NT2/D1 (cell line): ENCODE data around the gene PMM1.

Source experiments
- YY1 ChIP-seq: IDR thresholded peaks from 2 replicates; pipeline ENCODE4 v1.6.1; 2011; ENCODE audit not compliant: insufficient read length, insufficient read depth
- ZNF274 ChIP-seq: IDR thresholded peaks from 2 replicates; pipeline ENCODE4 v1.6.1; 2011; ENCODE audit warnings: mild to moderate bottlenecking, low read depth, low read length

DNA sequence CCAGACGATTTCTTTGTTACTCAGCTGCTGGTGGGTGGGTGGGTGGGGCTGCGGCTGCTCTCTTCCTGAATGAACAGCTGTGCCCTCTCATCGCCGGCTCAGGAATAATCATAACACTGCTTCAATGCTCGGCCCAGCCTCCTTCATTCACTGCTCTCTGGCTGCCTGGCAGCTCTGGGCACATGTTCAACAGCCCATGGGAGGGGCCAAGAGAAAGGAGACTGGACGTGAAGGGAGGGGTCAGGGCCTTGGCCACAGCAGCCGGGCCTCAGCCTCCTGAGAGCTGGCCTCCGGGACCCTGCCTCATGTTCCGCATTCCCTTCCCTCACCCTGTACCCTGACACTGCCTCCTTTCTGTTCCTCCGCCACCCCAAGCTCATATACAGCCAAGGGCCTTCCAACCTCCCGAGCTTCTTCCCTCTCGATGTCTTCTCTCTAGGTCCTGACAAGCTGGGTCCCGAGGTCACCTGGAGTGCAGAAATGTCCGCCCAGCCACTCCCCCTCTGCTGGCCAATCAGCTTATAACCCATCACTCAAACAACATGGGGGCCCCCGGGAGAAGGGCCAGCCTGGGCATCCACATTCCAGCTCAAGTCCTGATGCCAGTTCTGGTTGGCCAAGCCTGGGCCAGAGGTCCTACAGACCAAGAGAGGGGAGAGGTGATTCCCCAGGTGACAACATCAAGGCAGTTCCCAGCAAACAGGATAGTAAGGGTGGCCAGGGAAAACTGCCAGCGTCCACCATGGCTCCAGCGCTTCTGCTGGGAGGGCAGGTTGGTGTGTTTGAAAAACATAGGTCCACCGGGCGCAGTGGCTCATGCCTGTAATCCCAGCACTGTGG, 32.0 kb downstream of the PMM1 start:
- TF ChIP-seq YY1, result no peak
- no peak for TF ChIP-seq ZNF274
